Mesenchymal stem cell (in vitro differentiated cells and primary cell): ENCODE measurements around the gene KNSTRN.

Experiments
- DNase-seq: peaks from one replicate; pipeline ENCODE4 v3.0.0-alpha.2; 2013
- H2AFZ ChIP-seq: one replicate; pipeline ENCODE4 v1.6.1; 2013; ENCODE audit warnings: low read depth, mild to moderate bottlenecking, control low read depth, inconsistent platforms, low read length, moderate library complexity
- H2AK5ac ChIP-seq: 2 replicates; pipeline ENCODE4 v1.6.1; 2013; ENCODE audit warnings: low read length, moderate library complexity, mild to moderate bottlenecking, inconsistent platforms; ENCODE audit not compliant: severe bottlenecking
- H2BK120ac ChIP-seq: one replicate; pipeline ENCODE4 v1.6.1; 2013; ENCODE audit warnings: low read depth, mild to moderate bottlenecking, inconsistent platforms, low read length, moderate library complexity
- H2BK12ac ChIP-seq, 2 experiments: one replicate each; pipeline ENCODE4 v1.6.1; 2013; ENCODE audit warnings: inconsistent platforms in 2 of 2, low read length in 2 of 2, mild to moderate bottlenecking in 2 of 2, moderate library complexity in 2 of 2, control low read depth in 1 of 2
- H2BK15ac ChIP-seq: one replicate; pipeline ENCODE4 v1.6.1; 2013; ENCODE audit warnings: mild to moderate bottlenecking, low read depth, inconsistent platforms; ENCODE audit not compliant: poor library complexity, severe bottlenecking
- H2BK5ac ChIP-seq: 2 replicates; pipeline ENCODE4 v1.6.1; 2013; ENCODE audit warnings: low read depth, mild to moderate bottlenecking, low read length, control low read depth, inconsistent platforms; ENCODE audit not compliant: poor library complexity, severe bottlenecking
- H3K14ac ChIP-seq, 2 experiments: one replicate each; pipeline ENCODE4 v1.6.1; 2013; ENCODE audit warnings: inconsistent platforms in 2 of 2, low read length in 2 of 2, control low read depth in 1 of 2, mild to moderate bottlenecking in 1 of 2, moderate library complexity in 1 of 2
- H3K18ac ChIP-seq, 2 experiments: one replicate each; pipeline ENCODE4 v1.6.1; 2013; ENCODE audit warnings: inconsistent platforms in 2 of 2, low read length in 2 of 2, control low read depth in 1 of 2, low read depth in 1 of 2, mild to moderate bottlenecking in 1 of 2
- H3K23ac ChIP-seq, 2 experiments: one replicate each; pipeline ENCODE4 v1.6.1; 2013; ENCODE audit warnings: inconsistent platforms in 2 of 2, low read length in 2 of 2, mild to moderate bottlenecking in 2 of 2, moderate library complexity in 2 of 2, control low read depth in 1 of 2
- H3K27ac ChIP-seq: 2 replicates; pipeline ENCODE4 v1.5.1; 2013; ENCODE audit warnings: mild to moderate bottlenecking, moderate library complexity, low read length, control low read depth, inconsistent platforms; ENCODE audit not compliant: poor library complexity, severe bottlenecking
- H3K27me3 ChIP-seq, 2 experiments: 2 replicates each; pipeline versions ENCODE4 v1.6.1 to v1.7.0; 2013; ENCODE audit warnings: low read length in 2 of 2, mild to moderate bottlenecking in 2 of 2, moderate library complexity in 2 of 2, control low read depth in 1 of 2, inconsistent platforms in 1 of 2; ENCODE audit not compliant: control insufficient read depth in 1 of 2, insufficient read depth in 1 of 2
- H3K36me3 ChIP-seq, 2 experiments: 2 replicates each; pipeline versions ENCODE4 v1.6.1 to v1.7.0; 2013; ENCODE audit warnings: low read length in 2 of 2, control low read depth in 1 of 2, inconsistent platforms in 1 of 2, low read depth in 1 of 2, mild to moderate bottlenecking in 1 of 2; ENCODE audit not compliant: insufficient read depth in 2 of 2, control insufficient read depth in 1 of 2
- H3K4ac ChIP-seq, 2 experiments: one replicate each; pipeline ENCODE4 v1.6.1; 2013; ENCODE audit warnings: inconsistent platforms in 2 of 2, low read length in 2 of 2, mild to moderate bottlenecking in 2 of 2, moderate library complexity in 2 of 2, control low read depth in 1 of 2, low read depth in 1 of 2
- H3K4me1 ChIP-seq: 2 replicates; pipeline ENCODE4 v1.6.1; 2013; ENCODE audit warnings: low read depth, low read length, control low read depth; ENCODE audit not compliant: control insufficient read depth, insufficient read depth
- H3K4me2 ChIP-seq: 2 replicates; pipeline ENCODE4 v1.6.1; 2013; ENCODE audit warnings: low read length, mild to moderate bottlenecking, inconsistent platforms; ENCODE audit not compliant: poor library complexity, severe bottlenecking
- H3K4me3 ChIP-seq, 2 experiments: 2 replicates each; pipeline versions ENCODE4 v1.5.1 to v1.7.0; 2013; ENCODE audit warnings: low read length in 2 of 2, mild to moderate bottlenecking in 2 of 2, control low read depth in 1 of 2, low read depth in 1 of 2; ENCODE audit not compliant: insufficient read depth in 1 of 2
- H3K79me1 ChIP-seq: replicated peaks from 2 replicates; pipeline ENCODE4 v1.6.1; 2013; ENCODE audit warnings: mild to moderate bottlenecking, control low read depth, low read length, inconsistent platforms; ENCODE audit not compliant: poor library complexity, severe bottlenecking
- H3K9ac ChIP-seq: 2 replicates; pipeline ENCODE4 v1.7.0; 2013; ENCODE audit warnings: mild to moderate bottlenecking, low read length, moderate library complexity
- H3K9me3 ChIP-seq: 2 replicates; pipeline ENCODE4 v1.7.0; 2013; ENCODE audit warnings: mild to moderate bottlenecking, low read length; ENCODE audit not compliant: control insufficient read depth
- H4K8ac ChIP-seq: one replicate; pipeline ENCODE4 v1.6.1; 2013; ENCODE audit warnings: inconsistent platforms, mild to moderate bottlenecking, low read length, moderate library complexity
- H4K91ac ChIP-seq: one replicate; pipeline ENCODE4 v1.6.1; 2013; ENCODE audit warnings: mild to moderate bottlenecking, low read length, inconsistent platforms
- WGBS: methylation state at CpG from one replicate; pipeline ENCODE4 v1.1.7; 2013; ENCODE audit warnings: mixed read lengths; 5-methylcytosine and 5-hydroxymethylcytosine counted together

KNSTRN gene

GRCh38 chr15:40364251-40364650 is 18.3 kb upstream of the KNSTRN start:
- Histone ChIP-seq H3K4me1 (peaks cover 13% of the 10 kb centered on the region), H3K27ac (no peak overlapping the region), H3K9me3 (no peaks in the 10 kb centered on the region), H2AFZ (no peak overlapping the region), H4K8ac (no peak overlapping the region), H2BK15ac (no peak overlapping the region), H3K18ac (no peak overlapping the region), H3K4me3 (no peak overlapping the region), H3K4me2 (no peak overlapping the region), H3K36me3 (no peaks in the 10 kb centered on the region), H2AK5ac (no peak overlapping the region), H3K27me3 (peaks cover 57 to 65% of the 10 kb centered on the region in 2 experiments), H3K9ac (no peak overlapping the region), H3K23ac (no peak overlapping the region), H3K4ac (no peak overlapping the region), H2BK12ac (no peak overlapping the region), H2BK120ac (no peak overlapping the region), H2BK5ac (no peak overlapping the region), H3K79me1 (no peaks in the 10 kb centered on the region), H3K14ac (no peak overlapping the region), H4K91ac (no peak overlapping the region)
- WGBS: 69% methylated on average over 6 of the region's 6 CpGs
- DNase-seq: no peak

- Histone ChIP-seq H3K36me3 (no peaks in the 10 kb centered on the region), H3K4me2 (no peak overlapping the region), H3K9me3 (no peaks in the 10 kb centered on the region), H2AK5ac (no peak overlapping the region), H3K4me1 (peaks cover 13% of the 10 kb centered on the region), H2BK120ac (no peak overlapping the region), H3K23ac (no peak overlapping the region), H2BK15ac (no peak overlapping the region), H3K14ac (no peak overlapping the region), H3K9ac (no peak overlapping the region), H2BK12ac (no peak overlapping the region), H3K4me3 (no peak overlapping the region), H2AFZ (no peak overlapping the region), H3K27me3 (peaks cover 52 to 57% of the 10 kb centered on the region in 2 experiments), H4K91ac (no peak overlapping the region), H4K8ac (no peak overlapping the region), H3K79me1 (no peaks in the 10 kb centered on the region), H3K18ac (no peak overlapping the region), H3K27ac (no peak overlapping the region), H3K4ac (no peak overlapping the region), H2BK5ac (no peak overlapping the region)
- WGBS: 82% methylated on average over 5 of the region's 5 CpGs
- DNase-seq: no peak
These were observed 17.5 kb upstream of the KNSTRN start for GRCh38 chr15:40365016-40365415.

GRCh38 chr15:40365624-40366456 is 16.7 kb upstream of the KNSTRN start:
- H2AFZ ChIP-seq: no peak overlapping the region
- no peak overlapping the region for H3K23ac ChIP-seq
- H3K79me1 ChIP-seq: no peaks in the 10 kb centered on the region
- no peak overlapping the region for H2BK15ac ChIP-seq
- 83% methylated on average over 11 of the region's 11 CpGs for WGBS
- H4K8ac ChIP-seq: no peak overlapping the region
- H3K4me3 ChIP-seq: no peak overlapping the region
- H3K9ac ChIP-seq: no peak overlapping the region
- peaks cover 49 to 52% of the 10 kb centered on the region in 2 experiments for H3K27me3 ChIP-seq
- H3K4me2 ChIP-seq: no peak overlapping the region
- no peaks in the 10 kb centered on the region for H3K36me3 ChIP-seq
- no peaks in the 10 kb centered on the region for H3K9me3 ChIP-seq
- H2BK5ac ChIP-seq: no peak overlapping the region
- H3K27ac ChIP-seq: no peak overlapping the region
- peaks cover 13% of the 10 kb centered on the region for H3K4me1 ChIP-seq
- no peak overlapping the region for H2BK120ac ChIP-seq
- H4K91ac ChIP-seq: no peak overlapping the region
- H3K4ac ChIP-seq: no peak overlapping the region
- H3K14ac ChIP-seq: no peak overlapping the region
- DNase-seq: no peak
- H2BK12ac ChIP-seq: no peak overlapping the region
- no peak overlapping the region for H2AK5ac ChIP-seq
- H3K18ac ChIP-seq: no peak overlapping the region

- H3K4me2 ChIP-seq: no peak overlapping the region
- peaks cover 13% of the 10 kb centered on the region for H3K4me1 ChIP-seq
- H3K79me1 ChIP-seq: no peaks in the 10 kb centered on the region
- WGBS: 92% methylated on average over 14 of the region's 14 CpGs
- H3K36me3 ChIP-seq: no peaks in the 10 kb centered on the region
- no peak for DNase-seq
- H2AK5ac ChIP-seq: no peak overlapping the region
- no peak overlapping the region for H3K18ac ChIP-seq
- peaks cover 41 to 54% of the 10 kb centered on the region in 2 experiments for H3K27me3 ChIP-seq
- no peak overlapping the region for H3K14ac ChIP-seq
- peak overlapping the region; percentile 7 for H4K91ac ChIP-seq
- H3K9me3 ChIP-seq: no peaks in the 10 kb centered on the region
- no peak overlapping the region for H3K4ac ChIP-seq
- no peak overlapping the region for H2BK120ac ChIP-seq
- no peak overlapping the region for H3K4me3 ChIP-seq
- H2AFZ ChIP-seq: no peak overlapping the region
- no peak overlapping the region for H4K8ac ChIP-seq
- no peak overlapping the region for H3K27ac ChIP-seq
- H3K9ac ChIP-seq: no peak overlapping the region
- no peak overlapping the region for H2BK15ac ChIP-seq
- H2BK5ac ChIP-seq: no peak overlapping the region
- H3K23ac ChIP-seq: no peak overlapping the region
- no peak overlapping the region for H2BK12ac ChIP-seq
These were observed 15.8 kb upstream of the KNSTRN start for GRCh38 chr15:40366457-40367370.
